ENCODE measurements around the gene FABP7.
"Not testable (repeated sequence)": the region's sequence is repeated elsewhere in the genome, so short reads cannot be mapped to it uniquely, and the experiment has no call there.

Gene FABP7

DNA sequence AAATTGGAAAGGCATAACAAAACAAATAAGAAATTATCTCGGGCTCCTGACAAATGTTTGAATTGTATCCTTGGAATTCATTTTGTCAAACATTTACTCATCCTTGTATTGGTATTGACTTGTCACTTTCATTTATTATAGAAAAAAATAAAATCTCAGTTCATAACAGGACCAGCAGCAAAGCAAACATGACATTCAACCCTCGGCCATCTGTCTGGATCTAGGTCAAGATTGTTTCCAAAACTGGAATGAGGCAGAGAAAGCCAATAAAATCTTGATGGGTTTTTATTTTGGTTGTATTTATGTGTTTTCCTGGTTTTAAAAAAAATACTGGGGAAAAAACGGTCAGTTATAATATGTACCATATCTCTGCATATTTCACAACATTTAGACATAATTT, 42.9 kb upstream of the FABP7 start:
- Histone ChIP-seq H3K4me3 (no peak overlapping the region), H3K27ac (no peak overlapping the region)
- TF ChIP-seq, protein P1, sequence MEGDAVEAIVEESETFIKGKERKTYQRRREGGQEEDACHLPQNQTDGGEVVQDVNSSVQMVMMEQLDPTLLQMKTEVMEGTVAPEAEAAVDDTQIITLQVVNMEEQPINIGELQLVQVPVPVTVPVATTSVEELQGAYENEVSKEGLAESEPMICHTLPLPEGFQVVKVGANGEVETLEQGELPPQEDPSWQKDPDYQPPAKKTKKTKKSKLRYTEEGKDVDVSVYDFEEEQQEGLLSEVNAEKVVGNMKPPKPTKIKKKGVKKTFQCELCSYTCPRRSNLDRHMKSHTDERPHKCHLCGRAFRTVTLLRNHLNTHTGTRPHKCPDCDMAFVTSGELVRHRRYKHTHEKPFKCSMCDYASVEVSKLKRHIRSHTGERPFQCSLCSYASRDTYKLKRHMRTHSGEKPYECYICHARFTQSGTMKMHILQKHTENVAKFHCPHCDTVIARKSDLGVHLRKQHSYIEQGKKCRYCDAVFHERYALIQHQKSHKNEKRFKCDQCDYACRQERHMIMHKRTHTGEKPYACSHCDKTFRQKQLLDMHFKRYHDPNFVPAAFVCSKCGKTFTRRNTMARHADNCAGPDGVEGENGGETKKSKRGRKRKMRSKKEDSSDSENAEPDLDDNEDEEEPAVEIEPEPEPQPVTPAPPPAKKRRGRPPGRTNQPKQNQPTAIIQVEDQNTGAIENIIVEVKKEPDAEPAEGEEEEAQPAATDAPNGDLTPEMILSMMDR (IDR thresholded peaks at IDR 0.05), result no peak
- no peak for DNase-seq (ENCODE audit: low spot score)

DNA sequence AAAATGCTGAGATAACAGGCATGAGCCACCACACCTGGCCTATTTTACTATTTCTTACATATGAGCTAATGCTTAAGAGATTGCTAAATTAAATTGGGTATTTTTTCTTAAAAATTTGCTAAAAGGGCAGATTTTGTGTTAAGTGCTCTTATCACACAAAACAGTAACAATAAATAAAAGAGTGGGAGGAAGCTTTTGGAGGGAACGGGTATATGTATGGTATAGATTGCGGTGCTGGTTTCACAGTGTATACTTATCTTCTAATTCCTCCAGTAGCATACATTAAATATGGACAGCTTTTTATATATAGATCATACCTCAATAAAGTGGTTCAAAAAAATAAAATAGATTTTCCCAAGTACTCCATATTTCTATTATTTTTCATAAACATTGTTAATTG, 39.4 kb upstream of the FABP7 start:
- Histone ChIP-seq H3K4me3 (no peak overlapping the region), H3K27ac (no peak overlapping the region)
- TF ChIP-seq, protein P1 (IDR thresholded peaks at IDR 0.05), result no peak
- DNase-seq (ENCODE audit: low spot score), result no peak

DNA sequence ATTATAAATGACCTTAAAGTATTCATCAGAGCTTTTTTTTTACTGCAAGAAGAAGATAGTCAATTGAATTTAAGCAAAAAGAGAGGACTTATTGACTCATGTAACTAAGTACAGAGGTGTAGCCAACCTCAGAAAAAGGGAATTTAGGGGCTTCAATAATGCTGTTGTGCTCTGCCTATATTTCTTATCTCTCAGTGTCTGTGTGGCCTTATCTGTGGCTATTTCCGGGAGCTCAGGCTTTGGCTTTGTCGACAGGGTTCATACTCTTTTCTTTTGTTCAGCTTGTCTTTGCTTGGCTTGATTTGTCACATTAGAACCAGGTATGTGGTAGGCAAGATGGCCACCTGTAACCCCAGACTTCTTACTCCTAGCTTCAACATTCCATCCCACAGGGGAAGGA, 38.6 kb upstream of the FABP7 start:
- Histone ChIP-seq H3K27ac (no peak overlapping the region), H3K4me3 (no peak overlapping the region)
- TF ChIP-seq, protein P1 (IDR thresholded peaks at IDR 0.05), result no peak
- DNase-seq (ENCODE audit: low spot score), result no peak

DNA sequence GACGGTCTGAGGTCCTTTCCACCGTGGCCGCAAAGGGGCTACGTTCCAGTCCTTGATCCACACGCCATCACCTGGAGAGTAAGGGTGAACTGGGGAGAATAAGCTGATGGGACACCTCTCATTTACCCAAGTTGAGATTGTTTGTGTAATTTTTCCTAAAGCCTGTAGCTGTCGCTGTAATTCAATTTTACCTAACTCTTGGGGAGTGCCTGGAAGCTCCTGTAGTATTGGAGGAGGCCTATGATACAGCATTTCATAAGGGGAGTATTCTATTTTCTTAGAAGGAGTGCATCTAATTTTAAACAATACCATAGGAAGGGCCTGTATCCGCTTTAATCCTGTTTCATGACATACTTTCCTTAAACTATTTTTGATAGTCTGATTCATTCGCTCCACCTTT, 35.3 kb upstream of the FABP7 start:
- not testable (repeated sequence) for H3K4me3 ChIP-seq; H3K27ac ChIP-seq; DNase-seq (ENCODE audit: low spot score)

DNA sequence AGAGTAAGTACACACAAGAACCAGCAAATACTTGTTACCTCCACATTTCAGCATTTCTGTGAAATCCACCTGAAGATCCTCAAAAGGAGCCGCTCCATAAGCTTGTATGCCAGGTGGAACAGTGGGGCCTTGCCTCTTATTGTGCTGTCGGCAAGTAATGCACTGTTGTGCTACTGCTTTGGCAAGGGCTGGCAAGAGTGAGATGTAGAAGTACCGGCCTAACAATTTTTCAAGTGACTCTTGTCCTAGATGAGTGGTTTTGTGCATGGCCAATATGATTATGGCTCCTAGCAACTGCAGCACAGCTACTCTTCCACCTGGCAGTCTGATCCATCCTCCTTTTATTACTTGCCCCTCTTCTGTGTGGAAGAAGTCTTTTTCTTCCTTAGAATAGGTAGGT, 34.7 kb upstream of the FABP7 start:
- not testable (repeated sequence) for H3K4me3 ChIP-seq; H3K27ac ChIP-seq; DNase-seq (ENCODE audit: low spot score)

DNA sequence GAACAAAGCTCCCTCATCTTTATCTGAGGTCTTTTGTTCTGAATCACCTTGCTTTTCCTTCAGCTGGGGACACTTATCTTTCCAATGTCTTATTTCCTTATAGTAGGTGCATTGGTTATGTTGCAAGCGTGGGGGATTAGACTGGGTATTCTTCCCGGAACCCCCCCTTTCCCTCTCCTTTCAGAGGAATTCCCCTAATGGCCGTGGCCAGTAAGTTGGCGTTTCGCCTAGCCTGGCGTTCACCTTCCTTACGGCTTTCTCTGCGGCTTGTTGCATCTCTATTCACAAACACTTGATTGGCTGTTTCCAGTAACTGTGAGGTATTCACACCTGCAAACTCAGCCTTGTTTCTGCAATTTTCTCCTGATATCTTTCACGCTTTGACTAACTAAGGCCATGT, 32.8 kb upstream of the FABP7 start:
- TF ChIP-seq, protein P1 (IDR thresholded peaks at IDR 0.05), result no peak
- no peak overlapping the region for H3K4me3 ChIP-seq

DNA sequence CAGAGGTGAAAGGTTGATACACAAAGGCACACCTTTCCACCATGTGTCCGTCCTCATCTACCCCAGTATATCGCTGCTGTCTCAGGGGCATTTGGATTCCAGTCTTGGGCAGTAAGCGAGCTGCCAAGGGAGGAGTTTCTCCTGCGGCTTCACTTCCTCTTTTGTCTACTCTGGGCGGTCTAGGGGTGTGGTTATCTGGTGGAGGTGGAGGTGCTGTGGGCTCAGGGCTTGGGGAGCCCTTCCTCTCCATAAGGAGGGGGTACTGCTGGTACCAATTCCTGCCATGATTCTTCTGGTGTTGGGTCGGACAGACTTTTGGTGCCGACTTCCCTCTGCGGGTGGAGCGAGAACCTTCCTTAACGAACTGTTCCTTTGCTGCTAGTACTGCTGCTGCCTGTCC, 31.9 kb upstream of the FABP7 start:
- no peak overlapping the region for H3K4me3 ChIP-seq
- no peak overlapping the region for H3K27ac ChIP-seq
- TF ChIP-seq, protein P1 (IDR thresholded peaks at IDR 0.05), result no peak
- no peak for DNase-seq (ENCODE audit: low spot score)

More for the DNA sequence above, 32.8 kb upstream of the FABP7 start:
- no peak overlapping the region for H3K27ac ChIP-seq
- DNase-seq (ENCODE audit: low spot score), result no peak

DNA sequence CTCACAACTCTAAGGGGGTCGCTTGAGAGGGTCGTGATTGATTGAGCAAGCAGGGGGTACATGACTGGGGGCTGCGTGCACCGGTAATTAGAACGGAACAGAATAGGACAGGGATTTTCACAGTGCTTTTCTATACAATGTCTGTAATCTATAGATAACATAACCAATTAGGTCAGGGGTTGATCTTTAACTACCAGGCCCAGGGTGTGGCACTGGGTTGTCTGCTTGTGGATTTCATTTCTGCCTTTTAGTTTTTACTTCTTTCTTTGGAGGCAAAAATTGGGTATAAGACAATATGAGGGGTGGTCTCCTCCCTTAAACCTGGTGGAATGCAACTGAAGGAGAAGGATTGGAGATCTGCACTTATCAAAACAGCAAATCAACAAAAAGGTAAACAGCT, 30.6 kb upstream of the FABP7 start:
- not testable (repeated sequence) for H3K4me3 ChIP-seq; DNase-seq (ENCODE audit: low spot score)

DNA sequence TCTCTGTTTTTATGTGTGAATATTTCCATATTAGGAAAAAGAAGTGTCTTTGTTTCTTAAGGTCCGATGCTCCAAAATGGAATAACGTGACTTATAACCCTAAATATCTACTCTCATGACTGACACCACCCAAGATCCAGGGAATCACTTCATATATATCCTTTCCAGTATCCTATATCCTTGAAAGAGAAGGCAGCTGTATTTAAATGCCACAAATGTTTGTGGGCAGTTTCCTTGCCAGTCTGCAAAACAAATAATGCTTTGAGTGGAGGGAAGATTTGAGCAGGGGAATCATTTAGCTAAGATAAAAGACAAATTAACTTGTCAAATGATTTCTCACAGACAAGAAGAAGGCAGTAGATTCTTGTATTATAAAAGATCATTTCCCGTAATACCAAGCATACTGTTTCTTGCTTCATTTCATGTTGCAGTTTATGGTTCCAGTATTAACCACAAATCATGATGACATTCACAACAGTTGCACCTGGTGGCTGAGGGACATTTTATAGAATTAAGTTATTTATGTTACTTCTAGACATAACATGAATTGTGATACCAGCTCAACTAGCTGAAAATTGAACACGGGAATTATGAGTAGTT, 30.0 kb upstream of the FABP7 start:
- TF ChIP-seq, protein P1 (IDR thresholded peaks at IDR 0.05), result no peak
- DNase-seq (ENCODE audit: low spot score), result no peak
- H3K4me3 ChIP-seq, result no peak overlapping the region
- no peak overlapping the region for H3K27ac ChIP-seq

More for the DNA sequence above, 30.6 kb upstream of the FABP7 start:
- not testable (repeated sequence) for H3K27ac ChIP-seq
